ENCODE data around the gene PFN2.

DNA sequence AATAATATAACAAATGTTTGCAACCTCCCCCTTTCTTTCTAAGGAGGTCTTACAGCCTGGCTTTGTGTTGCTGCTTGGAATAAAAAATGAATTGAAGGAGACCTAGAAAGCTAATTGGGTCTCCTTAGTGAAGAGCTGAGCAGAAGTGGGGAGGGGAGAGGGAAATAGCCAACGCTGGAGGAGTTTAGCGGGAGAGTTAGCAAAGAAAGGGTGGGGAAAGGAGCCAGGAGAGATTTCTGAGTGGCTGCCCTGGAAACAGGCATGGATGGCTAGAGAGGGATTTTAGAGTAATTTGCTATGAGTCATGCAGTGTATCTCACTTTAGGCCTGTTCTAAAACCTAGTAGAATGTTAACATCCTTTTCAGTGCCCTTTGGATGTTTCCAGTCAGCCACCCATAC is 45.2 kb upstream of the PFN2 start:
- TF ChIP-seq, protein P1, sequence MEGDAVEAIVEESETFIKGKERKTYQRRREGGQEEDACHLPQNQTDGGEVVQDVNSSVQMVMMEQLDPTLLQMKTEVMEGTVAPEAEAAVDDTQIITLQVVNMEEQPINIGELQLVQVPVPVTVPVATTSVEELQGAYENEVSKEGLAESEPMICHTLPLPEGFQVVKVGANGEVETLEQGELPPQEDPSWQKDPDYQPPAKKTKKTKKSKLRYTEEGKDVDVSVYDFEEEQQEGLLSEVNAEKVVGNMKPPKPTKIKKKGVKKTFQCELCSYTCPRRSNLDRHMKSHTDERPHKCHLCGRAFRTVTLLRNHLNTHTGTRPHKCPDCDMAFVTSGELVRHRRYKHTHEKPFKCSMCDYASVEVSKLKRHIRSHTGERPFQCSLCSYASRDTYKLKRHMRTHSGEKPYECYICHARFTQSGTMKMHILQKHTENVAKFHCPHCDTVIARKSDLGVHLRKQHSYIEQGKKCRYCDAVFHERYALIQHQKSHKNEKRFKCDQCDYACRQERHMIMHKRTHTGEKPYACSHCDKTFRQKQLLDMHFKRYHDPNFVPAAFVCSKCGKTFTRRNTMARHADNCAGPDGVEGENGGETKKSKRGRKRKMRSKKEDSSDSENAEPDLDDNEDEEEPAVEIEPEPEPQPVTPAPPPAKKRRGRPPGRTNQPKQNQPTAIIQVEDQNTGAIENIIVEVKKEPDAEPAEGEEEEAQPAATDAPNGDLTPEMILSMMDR (IDR thresholded peaks at IDR 0.05), result no peak
- no peak for TF ChIP-seq POLR2AphosphoS5 (IDR thresholded peaks at IDR 0.05)
- TF ChIP-seq POLR2A (IDR thresholded peaks at IDR 0.05), result no peak
